Suprapubic skin (tissue), 4 donors: ENCODE results near the gene LPIN1.

ENCODE experiments used
- EP300 ChIP-seq: sonication (generic); formaldehyde crosslinking; IDR thresholded peaks from one replicate; pipeline ENCODE4 v1.6.1; 2017; ENCODE audit warnings: antibody characterized with exemption
- POLR2AphosphoS5 ChIP-seq, 3 donors: sonication (generic); formaldehyde crosslinking; IDR thresholded peaks; one replicate each; pipeline ENCODE4 v1.6.1; 2017; ENCODE audit warnings: antibody characterized with exemption in 3 of 3
- TF ChIP-seq, protein P1 (sequence below), 2 donors: fragments of 200-600 bp in 1 of 2; fragments of 450-650 bp in 1 of 2; sonication (generic) in 1 of 2; IDR thresholded peaks; one replicate each; pipeline ENCODE4 v1.5.1; 2016 to 2019; ENCODE audit warnings: antibody characterized with exemption in 2 of 2, mild to moderate bottlenecking in 1 of 2, moderate library complexity in 1 of 2

DNA sequence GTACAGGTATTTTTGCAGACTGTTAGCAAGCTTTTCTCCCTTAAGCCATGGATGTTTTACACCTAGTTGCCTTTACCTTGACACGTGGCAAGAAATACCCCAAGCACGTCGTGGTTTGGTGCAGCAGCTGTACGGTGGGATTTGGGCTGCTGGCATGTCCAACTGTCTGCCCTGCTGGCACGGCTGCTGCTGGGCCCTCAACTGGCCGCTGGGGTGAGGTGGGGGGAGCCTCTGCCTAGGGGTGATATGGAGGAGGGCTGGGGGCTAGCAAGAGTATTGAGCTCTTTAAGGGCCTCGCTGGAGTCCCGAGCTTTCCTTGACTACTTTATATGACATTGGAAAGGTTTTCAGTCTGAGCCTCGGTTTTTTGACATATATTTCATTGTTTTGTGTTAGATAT lies 41.6 kb downstream of the LPIN1 start:
- no peak for TF ChIP-seq POLR2AphosphoS5 (IDR thresholded peaks at IDR 0.05)
- TF ChIP-seq, protein P1, sequence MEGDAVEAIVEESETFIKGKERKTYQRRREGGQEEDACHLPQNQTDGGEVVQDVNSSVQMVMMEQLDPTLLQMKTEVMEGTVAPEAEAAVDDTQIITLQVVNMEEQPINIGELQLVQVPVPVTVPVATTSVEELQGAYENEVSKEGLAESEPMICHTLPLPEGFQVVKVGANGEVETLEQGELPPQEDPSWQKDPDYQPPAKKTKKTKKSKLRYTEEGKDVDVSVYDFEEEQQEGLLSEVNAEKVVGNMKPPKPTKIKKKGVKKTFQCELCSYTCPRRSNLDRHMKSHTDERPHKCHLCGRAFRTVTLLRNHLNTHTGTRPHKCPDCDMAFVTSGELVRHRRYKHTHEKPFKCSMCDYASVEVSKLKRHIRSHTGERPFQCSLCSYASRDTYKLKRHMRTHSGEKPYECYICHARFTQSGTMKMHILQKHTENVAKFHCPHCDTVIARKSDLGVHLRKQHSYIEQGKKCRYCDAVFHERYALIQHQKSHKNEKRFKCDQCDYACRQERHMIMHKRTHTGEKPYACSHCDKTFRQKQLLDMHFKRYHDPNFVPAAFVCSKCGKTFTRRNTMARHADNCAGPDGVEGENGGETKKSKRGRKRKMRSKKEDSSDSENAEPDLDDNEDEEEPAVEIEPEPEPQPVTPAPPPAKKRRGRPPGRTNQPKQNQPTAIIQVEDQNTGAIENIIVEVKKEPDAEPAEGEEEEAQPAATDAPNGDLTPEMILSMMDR (IDR thresholded peaks at IDR 0.05), result no peak
- TF ChIP-seq EP300, result no peak
